ENCODE data around the gene ADAM15.
A peak's percentile ranks its signal among the peaks of the same experiment; 100 is the strongest.

- TF ChIP-seq CTCF (IDR thresholded peaks at IDR 0.05; ENCODE audit: insufficient read depth, low read depth, low read length) (no peak), EZH2 (IDR thresholded peaks at IDR 0.05; ENCODE audit: insufficient read depth, low read length) (peak; percentile 68)
These were observed 28.0 kb downstream of the ADAM15 start for GRCh38 chr1:155079210-155079486.

All from astrocyte (in vitro differentiated cells and primary cell).